GM20431 (cell line): ENCODE data around the gene CXCL1.
"Not testable (repeated sequence)": the region's sequence is repeated elsewhere in the genome, so short reads cannot be mapped to it uniquely, and the experiment has no call there.

ENCODE experiments used
- in situ Hi-C: fragments of 300-500 bp; cut with MseI, MboI; formaldehyde crosslinking; loops from one replicate; pipeline ENCODE4 v1.15.0; 2020; ENCODE audit warnings: low sequenced_read_pairs; ENCODE audit not compliant: unreplicated experiment

Gene CXCL1

GRCh38 chr4:73871511-73872310, 2.5 kb downstream of the CXCL1 start:
- in situ Hi-C loops: no loop called here

- in situ Hi-C loops: no loop called here
These were observed 3.3 kb downstream of the CXCL1 start for GRCh38 chr4:73872316-73873108.

- in situ Hi-C loops: no loop called here
These were observed 5.2 kb downstream of the CXCL1 start for GRCh38 chr4:73874386-73874785.

GRCh38 chr4:73875401-73875800, 6.2 kb downstream of the CXCL1 start:
- in situ Hi-C loops: no loop called here

DNA sequence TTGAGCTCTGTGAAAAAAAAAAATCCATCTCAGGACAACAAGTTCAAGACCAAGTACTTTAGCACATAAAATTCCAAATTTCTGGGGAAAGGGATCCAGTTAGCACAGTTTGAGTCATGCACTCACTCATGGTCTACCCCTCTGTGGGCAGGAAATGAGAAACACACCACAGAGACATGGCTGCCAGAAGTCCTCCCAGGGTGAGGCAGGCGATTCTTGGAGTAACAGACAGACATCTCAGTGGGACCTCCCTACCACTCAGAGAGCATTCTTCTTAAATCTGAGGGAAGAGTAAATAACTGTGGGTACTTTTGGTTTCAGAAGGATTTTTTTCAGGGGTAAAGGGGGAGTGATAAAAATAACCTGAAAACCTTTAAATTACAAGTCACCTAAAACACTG, 14.1 kb downstream of the CXCL1 start:
- in situ Hi-C loops: no loop called here

GRCh38 chr4:73885574-73886267, 16.5 kb downstream of the CXCL1 start:
- in situ Hi-C loops: no loop called here

- in situ Hi-C loops: no loop called here
These were observed 22.1 kb downstream of the CXCL1 start for GRCh38 chr4:73891326-73891725.

DNA sequence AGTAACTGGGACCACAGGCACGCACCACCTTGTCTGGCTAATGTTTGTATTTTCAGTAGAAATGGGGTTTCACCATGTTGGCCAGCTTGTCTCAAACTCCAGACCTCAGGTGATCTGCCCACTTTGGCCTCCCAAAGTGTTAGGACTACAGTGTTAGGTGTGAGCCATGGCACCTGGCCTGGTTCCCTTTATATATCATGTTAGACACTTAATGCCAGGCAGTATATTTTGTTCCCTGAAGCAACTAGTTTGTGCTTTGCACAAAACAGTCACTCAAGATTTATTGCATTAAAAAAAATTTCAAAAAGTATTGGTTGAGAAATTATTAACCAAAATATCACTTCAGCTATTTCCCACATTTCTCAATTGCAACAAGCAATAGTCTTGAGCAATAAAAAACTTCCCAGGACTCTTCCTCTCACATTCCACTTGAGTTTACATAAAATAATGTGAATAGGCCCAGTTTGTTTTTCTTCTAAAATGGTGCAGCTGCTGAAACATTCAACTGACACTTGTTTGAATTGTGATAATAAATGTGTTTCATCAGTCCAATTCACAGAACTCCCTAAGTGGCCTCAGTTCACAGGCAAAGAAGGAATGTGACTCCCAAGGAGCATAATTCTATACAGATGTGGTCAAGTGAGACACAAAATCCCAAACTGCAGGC, 22.7 kb downstream of the CXCL1 start:
- in situ Hi-C loops: no loop called here

- in situ Hi-C loops: no loop called here
These were observed 23.8 kb downstream of the CXCL1 start for GRCh38 chr4:73892966-73893365.

DNA sequence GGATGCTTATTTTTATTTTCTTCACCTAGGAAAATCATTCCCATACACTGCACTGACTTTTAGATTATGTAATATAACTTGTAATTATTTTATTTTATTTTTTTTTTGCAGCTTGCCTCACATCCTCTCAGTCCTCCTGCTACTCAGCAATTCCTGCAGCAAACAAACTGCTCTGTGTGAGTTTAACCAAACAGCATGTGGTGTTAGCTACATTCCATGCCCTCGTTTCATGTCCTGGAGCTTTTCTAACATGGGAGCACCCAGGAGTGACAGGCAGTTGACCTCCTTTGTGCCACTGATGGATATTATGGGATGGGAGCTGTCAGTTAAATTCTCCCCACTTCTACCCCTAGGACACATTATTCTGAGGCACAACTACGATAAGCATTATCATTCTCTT, 24.8 kb downstream of the CXCL1 start:
- in situ Hi-C loops: no loop called here

DNA sequence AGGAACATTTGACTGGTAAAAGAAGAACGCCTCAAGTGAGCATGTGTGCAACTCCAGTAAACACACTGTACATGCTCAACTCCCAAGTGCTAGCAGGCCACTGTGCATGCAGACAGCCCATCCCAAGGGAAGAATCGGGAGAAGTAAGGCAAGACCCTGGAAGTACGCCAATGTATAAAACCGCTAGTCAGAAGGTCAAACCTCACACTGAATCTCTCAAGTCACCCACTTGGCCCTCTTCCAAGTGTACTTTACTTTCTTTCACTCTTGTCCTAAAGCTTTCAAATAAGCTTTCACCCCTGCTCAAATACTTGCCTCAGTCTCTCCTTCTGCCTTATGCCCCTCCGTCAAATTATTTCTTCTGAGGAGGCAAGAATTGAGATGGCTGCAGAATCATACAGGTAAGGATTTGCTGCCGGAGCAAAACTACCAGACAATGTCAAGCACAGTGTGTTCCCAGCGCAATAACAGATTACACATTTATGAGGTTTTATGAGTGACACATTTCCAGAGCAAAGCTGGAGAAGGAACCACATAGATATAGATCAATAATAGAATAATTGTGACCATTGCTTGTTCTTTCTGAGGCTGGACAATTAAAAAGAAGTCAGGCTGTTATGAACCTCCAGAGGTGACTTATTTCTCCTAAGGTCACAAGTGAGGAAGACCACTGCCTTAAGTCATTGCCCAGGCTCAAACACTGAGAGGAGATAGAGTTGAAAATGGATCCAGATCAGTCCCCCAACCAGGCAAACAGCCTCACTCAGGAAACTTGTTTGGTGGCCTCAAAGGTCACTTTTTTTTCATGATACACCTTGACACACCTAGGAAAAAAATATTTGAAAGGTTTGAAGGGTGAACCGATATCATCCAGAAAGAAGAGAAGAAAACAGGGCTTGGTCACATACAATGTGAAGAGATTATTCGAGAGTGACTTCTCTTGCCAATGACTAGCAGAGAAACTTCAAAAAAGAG, 26.3 kb downstream of the CXCL1 start:
- in situ Hi-C loops: no loop called here

DNA sequence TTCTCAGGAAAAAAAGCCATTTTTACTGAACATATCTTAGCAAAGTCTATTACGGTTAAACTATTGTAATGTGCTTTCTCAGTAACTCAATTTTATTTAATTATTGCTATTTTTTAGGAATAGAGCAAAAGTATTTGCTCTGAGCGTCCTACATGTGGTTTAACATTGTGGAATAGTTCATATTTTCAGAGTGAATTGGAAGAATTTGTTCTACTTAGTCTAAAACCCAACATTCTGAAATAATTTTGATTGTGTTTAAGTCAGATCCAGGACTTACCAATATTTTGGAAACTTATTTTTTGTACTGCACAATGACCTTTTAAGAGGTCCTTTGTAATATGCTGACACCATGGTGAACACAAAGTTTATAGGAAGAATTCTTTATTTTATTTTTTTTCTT, 27.2 kb downstream of the CXCL1 start:
- in situ Hi-C loops: no loop called here

GRCh38 chr4:73897380-73898136, 28.4 kb downstream of the CXCL1 start:
- in situ Hi-C loops: no loop called here

DNA sequence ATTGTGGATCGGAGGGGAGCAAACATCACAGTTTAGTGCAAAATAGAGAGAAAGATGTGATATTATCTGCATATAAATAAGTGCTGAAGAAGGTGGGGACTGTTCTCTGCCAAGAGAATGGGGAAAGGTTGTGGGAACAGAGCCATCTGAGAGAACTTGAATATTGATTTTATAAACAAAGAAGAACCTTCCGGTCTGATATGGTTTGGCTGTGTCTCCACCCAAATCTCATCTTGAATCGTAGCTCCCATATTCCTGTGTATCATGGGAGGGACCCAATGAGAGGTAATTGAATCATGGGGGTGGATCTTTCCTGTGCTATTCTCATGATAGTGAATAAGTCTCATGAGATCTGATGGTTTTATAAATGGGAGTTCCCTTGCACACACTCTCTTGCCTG, 30.1 kb downstream of the CXCL1 start:
- in situ Hi-C loops: not testable (repeated sequence)

- in situ Hi-C loops: no loop called here
These were observed 31.8 kb downstream of the CXCL1 start for GRCh38 chr4:73901031-73901430.

DNA sequence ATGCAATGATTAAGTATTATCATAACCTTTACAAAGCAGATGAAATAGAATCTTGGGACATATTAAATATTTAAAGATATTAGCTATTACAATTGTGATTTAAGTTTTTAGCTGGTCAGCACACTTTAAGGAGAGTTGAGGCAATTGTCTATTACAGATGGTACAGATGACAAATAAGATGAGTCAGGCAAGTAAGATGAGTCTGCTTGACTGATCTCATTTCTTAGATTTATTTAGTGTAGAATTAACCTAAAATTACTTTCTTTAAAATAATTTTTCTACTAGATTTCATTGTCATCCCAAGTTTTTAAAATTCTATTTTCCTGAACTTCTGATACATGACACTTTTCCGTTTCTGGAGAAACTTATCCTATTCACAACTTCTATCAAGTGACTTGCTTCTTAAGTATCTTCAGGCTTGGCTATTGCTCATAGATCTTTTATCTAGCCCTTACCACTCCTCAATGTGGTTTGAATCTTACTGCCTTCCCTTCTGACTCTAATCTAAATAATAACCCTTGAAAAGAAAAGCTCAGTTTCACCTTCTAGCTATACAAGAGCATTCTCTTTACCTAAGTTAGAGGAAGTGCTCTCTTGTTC, 32.9 kb downstream of the CXCL1 start:
- in situ Hi-C loops: no loop called here

DNA sequence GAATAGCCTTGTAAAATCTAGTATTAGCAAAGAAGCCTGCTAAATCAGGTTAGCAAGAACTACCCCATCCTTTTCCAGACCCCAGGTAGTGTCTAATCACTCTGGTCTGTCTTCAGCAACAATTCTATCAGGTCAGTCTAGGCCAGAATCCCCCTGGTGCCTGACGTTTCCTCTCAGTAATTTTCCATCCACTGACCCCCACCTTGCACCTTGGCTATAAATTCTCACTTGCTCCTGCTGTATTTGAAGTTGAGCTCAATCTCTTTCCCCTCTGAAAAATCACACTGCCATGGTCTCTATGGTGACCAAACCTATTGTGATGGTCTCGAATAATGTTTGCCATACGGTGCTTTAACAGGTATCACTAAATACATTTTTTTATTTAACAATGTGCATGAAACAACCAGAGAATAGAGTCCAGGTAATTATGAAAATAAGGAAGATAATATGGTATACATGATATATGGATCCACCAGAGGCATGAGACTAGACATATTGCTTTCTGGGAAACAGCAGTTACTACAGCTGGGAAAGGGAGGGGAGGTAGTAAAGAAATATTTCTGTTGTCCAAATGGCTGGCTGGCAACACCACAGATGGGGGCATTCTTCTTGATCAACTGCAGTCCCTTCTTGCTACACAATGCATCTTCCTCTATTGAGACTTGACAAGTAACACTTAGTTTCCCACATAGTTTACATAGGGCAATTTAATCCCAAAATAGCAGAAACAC, 33.8 kb downstream of the CXCL1 start:
- in situ Hi-C loops: no loop called here

DNA sequence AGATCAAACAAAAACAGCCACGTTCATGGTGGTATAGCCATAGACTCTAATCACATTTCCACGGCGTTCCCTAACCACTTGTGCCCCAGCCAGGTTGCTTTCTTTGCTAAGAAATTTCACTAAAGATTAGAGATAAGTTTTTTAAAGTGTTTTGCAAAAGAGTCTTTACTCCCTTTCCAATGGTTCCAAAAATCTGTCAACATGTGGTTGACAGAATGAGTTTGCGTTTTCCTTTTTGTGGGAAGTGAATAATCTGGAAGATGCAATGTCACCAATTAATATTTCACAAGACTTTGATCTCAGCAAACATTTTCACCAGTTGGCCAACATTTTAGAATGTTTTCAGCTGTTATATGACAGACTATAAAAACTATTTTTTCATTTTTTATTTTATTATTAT, 35.3 kb downstream of the CXCL1 start:
- in situ Hi-C loops: no loop called here
